SH-SY5Y (cell line): Measurements from ENCODE around the gene HRAS.

Experiments
- GATA2 ChIP-seq: IDR thresholded peaks from 2 replicates; pipeline ENCODE4 v1.6.1; 2011; ENCODE audit warnings: mild to moderate bottlenecking, low read depth, low read length
- GATA3 ChIP-seq: IDR thresholded peaks from 2 replicates; pipeline ENCODE4 v1.6.1; 2011; ENCODE audit warnings: low read depth, mild to moderate bottlenecking, low read length, moderate library complexity

- TF ChIP-seq GATA2 (no peak), GATA3 (no peak)
These were observed 9.2 kb downstream of the HRAS start for GRCh38 chr11:526192-526591.
